Spleen (tissue), 11 donors: ENCODE measurements around the gene HSPBP1. TPM values are rescaled to one million over a fixed set of nuclear protein-coding genes. Genes with fewer than 3 reads are reported as not detected.
A peak's percentile ranks its signal among the peaks of the same experiment; 100 is the strongest.

Experiments used
- DNase-seq: peaks from one replicate; pipeline ENCODE4 v3.0.0-alpha.2; 2020
- H3K27ac ChIP-seq, 8 donors: fragments of 200-600 bp; sonication (generic) in 7 of 8; 1 replicate in 4 of 8; 2 replicates in 4 of 8; pipeline versions ENCODE4 v1.5.0 to v1.8.0; 2016 to 2021; ENCODE audit warnings: inconsistent platforms in 4 of 8, mild to moderate bottlenecking in 4 of 8, moderate library complexity in 1 of 8
- H3K27me3 ChIP-seq, 7 donors: fragments of 200-600 bp; sonication (generic) in 6 of 7; replicated peaks in 1 of 7; 1 replicate in 4 of 7; 2 replicates in 3 of 7; pipeline versions ENCODE4 v1.5.0 to v1.8.0; 2016 to 2021; ENCODE audit warnings: inconsistent platforms in 3 of 7, mild to moderate bottlenecking in 1 of 7
- H3K36me3 ChIP-seq, 6 donors: fragments of 200-600 bp; sonication (generic) in 5 of 6; 1 replicate in 4 of 6; 2 replicates in 2 of 6; pipeline versions ENCODE4 v1.5.0 to v1.8.0; 2016 to 2021; ENCODE audit warnings: inconsistent platforms in 2 of 6
- H3K4me1 ChIP-seq, 6 donors: fragments of 200-600 bp; sonication (generic) in 5 of 6; 1 replicate in 3 of 6; 2 replicates in 3 of 6; pipeline versions ENCODE4 v1.5.0 to v1.8.0; 2016 to 2021; ENCODE audit warnings: inconsistent platforms in 3 of 6
- H3K4me3 ChIP-seq, 8 donors: fragments of 200-600 bp; sonication (generic) in 7 of 8; 1 replicate in 4 of 8; 2 replicates in 4 of 8; pipeline versions ENCODE4 v1.5.0 to v1.8.0; 2016 to 2021; ENCODE audit warnings: inconsistent platforms in 4 of 8, mild to moderate bottlenecking in 4 of 8, moderate library complexity in 2 of 8
- H3K9me3 ChIP-seq, 8 donors: fragments of 200-600 bp; sonication (generic) in 7 of 8; 1 replicate in 4 of 8; 2 replicates in 4 of 8; pipeline versions ENCODE4 v1.5.0 to v1.8.0; 2016 to 2021; ENCODE audit warnings: inconsistent platforms in 4 of 8
- POLR2A ChIP-seq, 3 donors: fragments of 450-650 bp; IDR thresholded peaks; one replicate each; pipeline ENCODE4 v1.5.1; 2017; ENCODE audit warnings: antibody characterized with exemption in 3 of 3, mild to moderate bottlenecking in 1 of 3
- POLR2AphosphoS5 ChIP-seq, 3 donors: sonication (generic); formaldehyde crosslinking; IDR thresholded peaks; one replicate each; pipeline ENCODE4 v1.5.1; 2017; ENCODE audit warnings: antibody characterized with exemption in 3 of 3
- WGBS, 5 donors: extraction: QIAGEN DNeasy Blood & Tissue Kit in 3 of 5; methylation state at CpG; one replicate each; pipeline versions ENCODE4 v1.1.5 to v1.1.7; 2013 to 2018; 5-methylcytosine and 5-hydroxymethylcytosine counted together
- intact Hi-C: fragments of 100-400 bp; cut with DNase I; formaldehyde crosslinking; loops from one replicate; pipeline ENCODE4 v1.15.0; 2023; ENCODE audit warnings: low total_unique reads
- polyA plus RNA-seq, 3 donors: library from polyadenylated mRNA; stranded (reverse); fragments of 200-250 nt; gene quantifications; one replicate each; pipeline ENCODE4 v1.2.1, GENCODE V29; 2013
- total RNA-seq, 7 donors: library from RNA; depleted of rRNA in 3 of 7; stranded (reverse); fragments of >200 nt in 3 of 7; fragmentation: NEBNext Ultra II Directional in 4 of 7; extraction: Animal tissue kit (Norgen Biotek cat#: 25700) in 4 of 7; gene quantifications; one replicate each; pipeline versions ENCODE4 v1.1.0 to v1.2.1, GENCODE V29; 2016 to 2021
- TF ChIP-seq, protein P1 (sequence below), 11 experiments: fragments of 200-600 bp in 7 of 11; fragments of 450-650 bp in 4 of 11; sonication (generic) in 4 of 11; IDR thresholded peaks in 8 of 11; conservative IDR thresholded peaks in 3 of 11; 1 replicate in 7 of 11; 2 replicates in 4 of 11; pipeline versions ENCODE4 v1.4.0 to v1.8.0; 2016 to 2021; ENCODE audit warnings: antibody characterized with exemption in 11 of 11, inconsistent platforms in 4 of 11, mild to moderate bottlenecking in 1 of 11
- donor health status: healthy with polysubstance abuse.
- donor health status: DM: no; HTN: no; CAD: no; lungs with moderate emphysema.
- donor health status: DM: no; HTN: no; CAD: no.
- donor health status: Bipolar disorder and iron deficiency.
- donor health status: healthy.
- donor health status: DM: no; HTN: no; CAD: no.
- donor health status: DM: yes; HTN: yes; CAD: no.

HSPBP1 gene
- total and polyA plus RNA-seq, 10 donors = 14.2 to 27.0 (median 18.4) TPM

- no peaks in the 10 kb centered on the region for H3K27me3 ChIP-seq
- TF ChIP-seq POLR2A (IDR thresholded peaks at IDR 0.05) = no peak
- peak in 1 of 3 donors; percentile 53 for TF ChIP-seq POLR2AphosphoS5 (IDR thresholded peaks at IDR 0.05)
- intact Hi-C loops = no loop called here
- WGBS, 5 donors = 92 to 98% (median 93%) methylated on average over 12 to 23 of the region's 23 CpGs
- no peak overlapping the region for H3K27ac ChIP-seq
- DNase-seq = peak; percentile 60
- no peaks in the 10 kb centered on the region for H3K9me3 ChIP-seq
- peaks cover 6 to 41% (median 37%) of the 10 kb centered on the region in 6 donors for H3K4me1 ChIP-seq
- H3K4me3 ChIP-seq = no peak overlapping the region
- peaks cover 3 to 98% (median 68%) of the 10 kb centered on the region in 6 donors for H3K36me3 ChIP-seq
Measured at GRCh38 chr19:55245236-55245904, 34.5 kb downstream of the HSPBP1 start.

DNA sequence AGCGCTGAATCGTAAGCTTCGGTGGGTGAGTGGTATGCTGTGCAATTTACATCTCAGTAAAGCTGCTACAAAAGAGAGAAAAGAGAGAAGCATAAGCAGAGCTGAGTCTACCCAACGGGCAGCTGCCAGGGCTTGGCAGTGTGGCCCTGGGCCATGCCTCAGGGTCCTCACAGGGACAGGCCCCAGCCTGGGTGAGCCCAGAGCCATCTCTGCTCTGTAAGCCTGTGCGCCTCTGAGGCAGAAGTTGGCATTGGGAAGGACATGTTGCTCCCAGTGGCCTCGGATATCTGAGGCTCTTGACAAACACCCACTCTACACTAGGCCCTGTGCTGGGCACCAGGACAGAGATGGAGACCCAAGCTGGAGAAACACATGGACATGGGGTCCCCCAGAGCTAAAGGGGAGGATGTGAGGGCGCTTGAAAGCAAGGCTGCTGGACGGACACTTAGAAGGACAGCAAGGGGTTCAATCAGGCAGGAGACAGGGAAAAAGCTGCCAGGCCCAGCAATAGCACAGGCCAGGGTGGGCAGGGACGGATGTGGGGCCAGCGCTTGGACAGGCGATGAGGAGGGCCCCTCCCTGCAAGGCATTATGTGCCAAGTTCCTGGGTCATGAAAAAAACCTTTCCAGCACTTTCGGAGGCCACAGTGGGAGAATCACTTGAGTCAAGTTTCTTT, 35.8 kb downstream of the HSPBP1 start:
- no peak overlapping the region for H3K27ac ChIP-seq
- DNase-seq = peak; percentile 41
- H3K4me1 ChIP-seq = peaks cover 0 to 29% (median 25%) of the 10 kb centered on the region in 6 donors
- WGBS, 5 donors = 88 to 93% (median 92%) methylated on average over 12 of the region's 12 CpGs
- H3K27me3 ChIP-seq = no peaks in the 10 kb centered on the region
- H3K9me3 ChIP-seq = no peaks in the 10 kb centered on the region
- TF ChIP-seq POLR2AphosphoS5 (IDR thresholded peaks at IDR 0.05) = no peak
- H3K36me3 ChIP-seq = peaks cover 12 to 98% (median 80%) of the 10 kb centered on the region in 6 donors
- no peak overlapping the region for H3K4me3 ChIP-seq
- intact Hi-C loops = no loop called here

DNA sequence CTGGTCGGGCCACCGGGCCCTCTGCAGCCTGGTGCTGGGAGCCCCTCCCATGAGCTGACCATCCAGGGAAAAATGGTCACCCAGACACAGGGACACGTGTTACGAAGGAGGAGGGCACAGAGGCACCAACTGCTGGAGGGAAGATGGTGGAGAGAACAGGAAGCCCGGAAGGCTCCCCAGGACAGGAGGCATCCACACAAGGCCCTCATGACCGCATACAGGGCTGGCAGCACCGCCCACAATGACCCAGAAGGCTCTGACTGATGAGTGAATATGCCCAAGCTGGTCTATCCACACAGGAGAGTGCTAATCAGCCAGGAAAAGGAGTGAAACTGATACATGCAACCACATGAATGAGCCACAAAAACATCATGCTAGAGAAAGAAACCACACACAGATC, 37.4 kb downstream of the HSPBP1 start:
- Histone ChIP-seq H3K27me3 (no peaks in the 10 kb centered on the region), H3K9me3 (no peaks in the 10 kb centered on the region), H3K36me3 (peaks cover 22 to 100% (median 96%) of the 10 kb centered on the region in 6 donors), H3K4me1 (peaks cover 0 to 13% (median 9%) of the 10 kb centered on the region in 6 donors), H3K4me3 (no peak overlapping the region), H3K27ac (no peak overlapping the region)
- WGBS, 5 donors = 86 to 92% (median 87%) methylated on average over 7 of the region's 7 CpGs
- intact Hi-C loops = no loop called here
- DNase-seq = peak; percentile 47
- TF ChIP-seq POLR2AphosphoS5 (IDR thresholded peaks at IDR 0.05) = no peak
- no peak for TF ChIP-seq POLR2A (IDR thresholded peaks at IDR 0.05)
- TF ChIP-seq, protein P1, sequence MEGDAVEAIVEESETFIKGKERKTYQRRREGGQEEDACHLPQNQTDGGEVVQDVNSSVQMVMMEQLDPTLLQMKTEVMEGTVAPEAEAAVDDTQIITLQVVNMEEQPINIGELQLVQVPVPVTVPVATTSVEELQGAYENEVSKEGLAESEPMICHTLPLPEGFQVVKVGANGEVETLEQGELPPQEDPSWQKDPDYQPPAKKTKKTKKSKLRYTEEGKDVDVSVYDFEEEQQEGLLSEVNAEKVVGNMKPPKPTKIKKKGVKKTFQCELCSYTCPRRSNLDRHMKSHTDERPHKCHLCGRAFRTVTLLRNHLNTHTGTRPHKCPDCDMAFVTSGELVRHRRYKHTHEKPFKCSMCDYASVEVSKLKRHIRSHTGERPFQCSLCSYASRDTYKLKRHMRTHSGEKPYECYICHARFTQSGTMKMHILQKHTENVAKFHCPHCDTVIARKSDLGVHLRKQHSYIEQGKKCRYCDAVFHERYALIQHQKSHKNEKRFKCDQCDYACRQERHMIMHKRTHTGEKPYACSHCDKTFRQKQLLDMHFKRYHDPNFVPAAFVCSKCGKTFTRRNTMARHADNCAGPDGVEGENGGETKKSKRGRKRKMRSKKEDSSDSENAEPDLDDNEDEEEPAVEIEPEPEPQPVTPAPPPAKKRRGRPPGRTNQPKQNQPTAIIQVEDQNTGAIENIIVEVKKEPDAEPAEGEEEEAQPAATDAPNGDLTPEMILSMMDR (IDR thresholded peaks at IDR 0.05 in 8 of 11, conservative IDR thresholded peaks at IDR 0.05 in 3 of 11) = no peak

DNA sequence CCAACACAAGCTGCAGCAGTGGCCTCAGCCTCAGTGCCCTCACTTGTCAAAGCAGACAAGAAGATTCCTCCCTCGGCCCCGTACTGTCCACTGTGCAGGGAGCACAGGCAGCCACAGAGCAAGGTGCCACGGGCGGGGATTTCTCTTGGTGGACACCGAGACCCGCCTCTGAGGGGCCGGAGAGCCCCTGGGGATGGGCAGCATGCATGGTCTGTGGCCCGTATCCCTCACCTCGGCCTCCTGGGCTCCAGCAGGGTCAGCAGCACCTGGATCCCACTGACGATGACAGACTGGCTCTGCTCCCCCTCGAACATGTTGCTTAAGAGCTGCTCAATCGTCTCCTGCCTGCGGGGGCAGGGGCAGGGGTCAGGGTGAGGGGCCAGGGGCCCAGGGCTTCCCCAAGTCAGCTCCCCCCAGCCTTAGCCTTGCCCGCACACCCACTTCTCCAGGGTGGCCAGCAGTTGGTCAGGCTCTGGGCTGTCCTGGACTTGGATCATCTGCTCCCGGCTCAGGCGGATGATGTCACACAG, 37.9 kb downstream of the HSPBP1 start:
- Histone ChIP-seq H3K4me3 (no peak overlapping the region), H3K4me1 (peaks cover 0 to 8% (median 4%) of the 10 kb centered on the region in 6 donors), H3K36me3 (peaks cover 23 to 100% (median 99%) of the 10 kb centered on the region in 6 donors), H3K9me3 (no peaks in the 10 kb centered on the region), H3K27ac (no peak overlapping the region), H3K27me3 (no peaks in the 10 kb centered on the region)
- intact Hi-C loops = no loop called here
- no peak for DNase-seq
- 86 to 95% (median 93%) methylated on average over 11 to 16 of the region's 16 CpGs for WGBS, 5 donors
- peak in 2 of 3 donors; percentile 13 to 23 for TF ChIP-seq POLR2AphosphoS5 (IDR thresholded peaks at IDR 0.05)
- TF ChIP-seq, protein P1 (IDR thresholded peaks at IDR 0.05 in 8 of 11, conservative IDR thresholded peaks at IDR 0.05 in 3 of 11) = no peak
- TF ChIP-seq POLR2A (IDR thresholded peaks at IDR 0.05) = no peak
